Cardiac fibroblast (primary cell): ENCODE results near the gene CHAF1A.

Experiments used
- DNase-seq, 2 donors: peaks; one replicate each; pipeline versions ENCODE4 v3.0.0 to v3.0.0-alpha.2; 2010; ENCODE audit warnings: low read depth in 2 of 2
- H3K4me3 ChIP-seq, 2 donors: replicated peaks in 1 of 2; 1 replicate in 1 of 2; 2 replicates in 1 of 2; pipeline ENCODE4 v1.5.1; 2011; ENCODE audit warnings: low read depth in 2 of 2, low read length in 2 of 2, mild to moderate bottlenecking in 2 of 2, moderate library complexity in 1 of 2
- CTCF ChIP-seq: IDR thresholded peaks from one replicate; pipeline ENCODE4 v1.5.1; 2011; ENCODE audit warnings: low read depth, mild to moderate bottlenecking, low read length, inconsistent platforms

CHAF1A gene

GRCh38 chr19:4371247-4372164 is 30.9 kb upstream of the CHAF1A start:
- no peak overlapping the region for H3K4me3 ChIP-seq
- DNase-seq, result no peak
- no peak for TF ChIP-seq CTCF

- H3K4me3 ChIP-seq, result no peak overlapping the region
- TF ChIP-seq CTCF, result no peak
- no peak for DNase-seq
Measured at GRCh38 chr19:4372165-4373012, 30.1 kb upstream of the CHAF1A start.

- H3K4me3 ChIP-seq, result no peak overlapping the region
- no peak for TF ChIP-seq CTCF
- DNase-seq, result no peak
Measured at GRCh38 chr19:4373013-4373367, 29.4 kb upstream of the CHAF1A start.

- no peak for TF ChIP-seq CTCF
- peak; percentile 46 to 50 for DNase-seq
- H3K4me3 ChIP-seq, result no peak overlapping the region
Measured at GRCh38 chr19:4373601-4374497, 28.6 kb upstream of the CHAF1A start.

GRCh38 chr19:4374498-4375163 is 27.8 kb upstream of the CHAF1A start:
- peak; percentile 88 to 95 for DNase-seq
- no peak overlapping the region for H3K4me3 ChIP-seq
- peak; percentile 47 for TF ChIP-seq CTCF
